WI38 (cell line): ENCODE data around the gene HECW1.

Experiments
- H3K4me3 ChIP-seq: 2 replicates; pipeline ENCODE4 v1.5.1; 2011; ENCODE audit warnings: low read depth, mild to moderate bottlenecking, control low read depth, low read length
- TF ChIP-seq, protein P1 (sequence below): IDR thresholded peaks from 2 replicates; pipeline ENCODE4 v1.5.1; 2012; ENCODE audit warnings: low read depth, mild to moderate bottlenecking, control low read depth, low read length

HECW1 gene

DNA sequence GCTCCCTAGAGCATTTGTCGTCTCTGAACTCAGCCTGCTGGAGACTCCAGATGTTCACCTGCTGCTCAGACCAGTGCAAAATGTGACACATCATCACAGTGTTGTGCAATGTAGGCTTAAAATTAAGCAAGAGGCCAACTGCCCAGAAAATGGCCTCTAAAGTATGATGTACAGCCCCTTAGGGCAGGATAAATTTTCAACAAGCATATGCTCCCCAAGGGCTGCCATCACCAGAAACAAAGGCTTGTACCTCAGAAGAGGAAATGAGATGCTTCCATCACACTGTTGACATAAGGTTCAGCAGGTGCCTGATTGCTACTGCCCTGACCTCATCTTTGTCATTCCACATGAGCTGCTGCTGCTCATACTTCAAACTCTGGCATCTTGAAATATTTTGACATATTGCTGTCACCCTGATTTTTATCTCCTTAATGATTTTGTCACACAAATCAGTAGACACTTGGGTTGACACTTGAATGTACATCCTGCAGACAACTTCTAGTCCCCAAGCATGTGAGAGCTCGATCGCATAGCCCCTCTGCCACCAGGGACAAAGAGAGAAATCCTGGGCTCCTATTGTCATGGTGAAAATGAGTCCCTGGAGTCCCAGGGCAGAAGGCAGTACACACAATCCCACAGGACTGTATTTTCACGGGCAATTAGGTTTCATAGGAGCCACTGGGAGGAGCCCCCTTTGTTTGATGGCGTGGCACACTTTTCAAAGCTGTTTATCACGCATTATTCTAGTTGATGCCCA is 250.8 kb downstream of the HECW1 start:
- H3K4me3 ChIP-seq: no peak overlapping the region
- TF ChIP-seq, protein P1, sequence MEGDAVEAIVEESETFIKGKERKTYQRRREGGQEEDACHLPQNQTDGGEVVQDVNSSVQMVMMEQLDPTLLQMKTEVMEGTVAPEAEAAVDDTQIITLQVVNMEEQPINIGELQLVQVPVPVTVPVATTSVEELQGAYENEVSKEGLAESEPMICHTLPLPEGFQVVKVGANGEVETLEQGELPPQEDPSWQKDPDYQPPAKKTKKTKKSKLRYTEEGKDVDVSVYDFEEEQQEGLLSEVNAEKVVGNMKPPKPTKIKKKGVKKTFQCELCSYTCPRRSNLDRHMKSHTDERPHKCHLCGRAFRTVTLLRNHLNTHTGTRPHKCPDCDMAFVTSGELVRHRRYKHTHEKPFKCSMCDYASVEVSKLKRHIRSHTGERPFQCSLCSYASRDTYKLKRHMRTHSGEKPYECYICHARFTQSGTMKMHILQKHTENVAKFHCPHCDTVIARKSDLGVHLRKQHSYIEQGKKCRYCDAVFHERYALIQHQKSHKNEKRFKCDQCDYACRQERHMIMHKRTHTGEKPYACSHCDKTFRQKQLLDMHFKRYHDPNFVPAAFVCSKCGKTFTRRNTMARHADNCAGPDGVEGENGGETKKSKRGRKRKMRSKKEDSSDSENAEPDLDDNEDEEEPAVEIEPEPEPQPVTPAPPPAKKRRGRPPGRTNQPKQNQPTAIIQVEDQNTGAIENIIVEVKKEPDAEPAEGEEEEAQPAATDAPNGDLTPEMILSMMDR: no peak

DNA sequence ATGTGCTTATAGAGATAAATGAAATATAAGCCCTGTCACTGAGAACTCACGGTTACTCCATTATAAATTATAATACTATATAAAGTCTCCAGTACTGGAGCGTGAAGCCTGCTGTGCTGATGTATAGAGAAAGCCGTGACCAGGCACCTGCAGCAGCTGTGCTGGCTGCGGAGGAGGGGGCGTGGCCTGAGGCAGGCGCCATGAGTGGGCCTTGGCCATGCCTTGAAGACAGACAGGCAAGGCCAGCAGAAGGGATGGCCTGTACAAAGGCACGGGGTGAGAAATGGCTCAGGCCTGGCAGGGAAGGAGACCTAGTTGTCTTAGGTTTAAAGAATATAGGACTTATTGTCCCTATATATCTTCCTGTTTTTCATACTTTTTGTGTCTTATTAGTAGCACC is 251.9 kb downstream of the HECW1 start:
- TF ChIP-seq, protein P1: no peak
- no peak overlapping the region for H3K4me3 ChIP-seq

DNA sequence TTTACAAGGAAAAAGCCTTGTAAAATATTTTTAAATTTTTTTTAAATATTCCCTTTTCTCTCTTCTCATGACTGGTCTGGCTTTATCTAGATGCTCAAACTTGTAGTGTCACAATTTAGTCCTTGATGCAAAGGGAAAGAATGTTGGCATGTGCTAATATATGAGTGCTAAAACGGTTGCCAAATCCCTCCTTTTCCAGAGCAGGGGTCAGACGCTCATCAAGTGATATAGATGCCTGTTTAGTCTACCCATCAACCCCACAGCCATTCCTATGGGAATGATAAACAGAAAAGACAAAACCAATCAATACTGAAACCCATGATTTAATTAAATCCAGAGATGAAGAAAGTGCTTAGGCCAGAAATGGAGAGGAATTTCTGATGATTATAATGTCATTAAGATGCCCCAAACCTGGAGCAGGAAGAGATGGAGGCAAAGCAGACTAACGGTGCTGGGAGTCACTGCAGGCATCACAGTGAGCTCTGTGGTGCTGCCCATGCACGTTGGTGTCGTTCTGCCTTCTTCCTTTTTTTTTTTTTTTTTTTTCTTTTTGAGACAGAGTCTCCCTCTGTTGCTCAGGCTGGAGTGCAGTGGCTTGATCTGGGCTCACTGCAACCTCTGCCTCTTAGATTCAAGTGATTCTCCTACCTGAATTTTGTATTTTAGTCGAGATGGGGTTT is 260.4 kb downstream of the HECW1 start:
- H3K4me3 ChIP-seq: no peak overlapping the region
- TF ChIP-seq, protein P1: no peak

DNA sequence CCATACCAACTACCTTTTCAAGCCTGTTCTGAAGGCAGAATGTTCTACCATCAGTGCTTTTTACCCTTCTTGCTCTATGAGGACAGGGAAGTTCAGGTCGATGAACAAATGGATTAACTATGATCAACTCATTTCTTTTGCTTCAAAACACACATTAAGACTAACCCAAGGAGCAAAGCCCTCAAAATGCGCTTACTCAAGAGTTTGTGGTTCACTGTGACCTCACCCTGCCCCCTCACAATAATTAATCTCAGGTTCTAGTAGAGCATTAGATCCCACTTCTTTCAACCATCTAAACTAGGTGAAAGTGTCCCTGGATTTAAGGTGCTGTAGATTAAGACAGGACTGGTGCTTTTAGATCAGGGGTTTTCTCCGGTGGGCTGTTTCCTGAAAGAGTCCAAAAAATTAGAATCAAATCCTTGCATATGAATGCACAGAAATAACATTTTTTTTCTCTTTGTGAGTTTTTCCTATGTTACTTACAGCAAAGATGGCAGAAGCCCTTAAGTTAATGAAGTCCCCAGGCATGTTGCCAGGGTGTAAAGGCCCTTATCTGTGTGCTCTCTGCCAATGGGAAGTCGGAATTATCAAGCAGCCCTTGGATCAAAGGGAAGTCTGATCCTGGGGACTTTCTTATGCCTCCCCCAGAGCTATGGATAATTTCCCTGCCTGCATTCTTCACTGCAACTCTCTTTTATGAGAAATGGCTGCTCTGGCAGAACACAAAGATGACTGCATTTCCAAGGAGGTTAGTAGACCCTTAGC is 264.9 kb downstream of the HECW1 start:
- TF ChIP-seq, protein P1: no peak
- H3K4me3 ChIP-seq: no peak overlapping the region

DNA sequence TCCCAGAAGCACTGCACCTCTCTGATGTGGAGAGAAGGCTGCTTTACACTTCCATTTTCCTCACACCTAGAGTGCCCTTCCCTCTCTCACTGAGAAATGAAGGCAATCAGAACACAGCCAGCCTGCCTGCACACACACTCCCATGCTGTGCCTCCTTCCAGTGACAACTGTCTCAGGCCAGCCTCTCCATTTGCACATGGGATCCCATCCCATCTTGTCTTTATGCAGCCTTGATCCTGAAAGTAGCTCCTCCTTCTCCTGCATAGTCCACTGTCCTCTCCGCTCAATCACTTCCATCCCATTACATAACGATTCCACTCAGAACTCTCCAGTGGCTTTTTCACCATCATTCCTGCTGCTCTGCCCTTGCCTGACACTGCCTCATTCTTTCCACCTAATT is 266.8 kb downstream of the HECW1 start:
- H3K4me3 ChIP-seq: no peak overlapping the region
- TF ChIP-seq, protein P1: no peak

DNA sequence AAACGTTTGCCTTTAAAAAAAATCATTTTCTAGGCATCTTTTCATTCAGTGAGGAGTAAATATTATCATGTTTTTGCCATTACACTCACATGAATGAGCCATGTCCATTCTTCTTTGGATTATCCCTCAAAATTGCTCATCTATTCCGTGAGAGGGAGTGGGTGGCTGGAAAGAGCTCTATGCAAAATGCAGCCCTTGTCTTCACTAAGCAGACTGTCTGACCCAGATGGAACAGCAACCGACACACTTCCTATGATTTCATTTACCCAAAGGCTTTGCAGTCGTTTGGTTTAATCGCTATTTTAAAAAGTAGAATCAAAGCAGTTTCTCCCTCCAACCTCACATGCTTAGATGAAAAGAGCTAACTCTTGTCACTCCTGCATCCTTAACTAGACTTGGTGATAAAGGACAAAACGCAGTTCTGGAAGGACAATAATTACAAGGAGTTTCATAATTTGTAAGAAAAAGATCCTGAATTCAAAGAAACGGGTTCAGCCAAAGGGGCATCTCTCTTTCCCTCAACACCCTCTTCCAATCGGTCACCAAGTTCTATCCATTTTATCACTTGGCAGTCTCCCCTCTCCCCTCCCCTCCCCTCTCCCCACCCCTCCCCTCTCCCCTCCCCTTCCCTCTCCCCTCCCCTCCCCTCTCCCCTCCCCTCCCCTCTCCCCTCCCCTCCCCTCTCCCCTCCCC is 272.3 kb downstream of the HECW1 start:
- no peak overlapping the region for H3K4me3 ChIP-seq
- TF ChIP-seq, protein P1: no peak
